Measurements from ENCODE around the gene FRS2. TPM values are rescaled to one million over a fixed set of nuclear protein-coding genes. Genes with fewer than 3 reads are reported as not detected.

The FRS2 gene
- total and polyA plus RNA-seq, 2 of the 4 experiments (the other 2 are of a cell fraction), result 12.4 to 58.3 TPM

- no peaks in the 10 kb centered on the region for H3K79me1 ChIP-seq (ENCODE audit: low read depth in 1 of 2, low read length in 2 of 2)
- H3K4me3 ChIP-seq (ENCODE audit: insufficient read depth, low read depth, low read length), result no peak overlapping the region
- H2AK5ac ChIP-seq (ENCODE audit: low read depth, low read length), result no peak overlapping the region
- H3K23ac ChIP-seq (ENCODE audit: low read depth, low read length), result no peak overlapping the region
- no peaks in the 10 kb centered on the region for H4K20me1 ChIP-seq (ENCODE audit: insufficient read depth, low read length)
- H3K27me3 ChIP-seq (ENCODE audit: control insufficient read depth, insufficient read depth, low read length), result peaks cover 23% of the 10 kb centered on the region
- BruUV-seq (replicated peaks), result no TSS peak
- H2BK20ac ChIP-seq (ENCODE audit: low read depth, low read length), result no peak overlapping the region
- H3K4me2 ChIP-seq (ENCODE audit: low read depth, low read length), result no peak overlapping the region
- no peak overlapping the region for H3K18ac ChIP-seq (ENCODE audit: low read depth, low read length)
- H3K36me3 ChIP-seq (ENCODE audit: control insufficient read depth, insufficient read depth, low read length), result no peaks in the 10 kb centered on the region
- ATAC-seq (ENCODE audit: low read depth) (no peak), DNase-seq (no peak)
- no peak overlapping the region for H2AK9ac ChIP-seq (replicated peaks; ENCODE audit: low read depth, low read length, poor library complexity)
- no peak overlapping the region for H2BK5ac ChIP-seq (ENCODE audit: low read depth, low read length, poor library complexity, severe bottlenecking)
- no peak overlapping the region for H3K56ac ChIP-seq (ENCODE audit: extremely low read depth, insufficient read depth, low read length)
- no peak overlapping the region for H2BK15ac ChIP-seq (ENCODE audit: low read depth, low read length)
- H3K4me1 ChIP-seq (ENCODE audit: control insufficient read depth, insufficient read depth, low read length), result no peaks in the 10 kb centered on the region
- in situ Hi-C loops (cut with MboI; ENCODE audit: low sequenced_read_pairs), result no loop called here
- H3K27ac ChIP-seq (ENCODE audit: insufficient read depth, low read length), result no peak overlapping the region
- no peak overlapping the region for H2BK120ac ChIP-seq (ENCODE audit: low read depth, low read length)
- no peak for TF ChIP-seq POLR2A (IDR thresholded peaks at IDR 0.05; ENCODE audit: low read depth, low read length)
- TF ChIP-seq NFE2L2 (IDR thresholded peaks at IDR 0.05; ENCODE audit: low read depth, low read length), result no peak
- TF ChIP-seq CTCF (conservative IDR thresholded peaks at IDR 0.05; ENCODE audit: low read depth, low read length), result no peak
- no peak for TF ChIP-seq BHLHE40 (IDR thresholded peaks at IDR 0.05; ENCODE audit: low read depth, low read length)
- TF ChIP-seq RAD21 (IDR thresholded peaks at IDR 0.05; ENCODE audit: low read length), result no peak
- TF ChIP-seq CEBPB (IDR thresholded peaks at IDR 0.05; ENCODE audit: low read depth, low read length), result no peak
- TF ChIP-seq RCOR1 (IDR thresholded peaks at IDR 0.05; ENCODE audit: insufficient replicate concordance, low read length), result no peak
- TF ChIP-seq FOS (IDR thresholded peaks at IDR 0.05; ENCODE audit: low read depth, low read length), result no peak
- TF ChIP-seq USF2 (IDR thresholded peaks at IDR 0.05; ENCODE audit: low read depth, low read length), result no peak
- TF ChIP-seq RFX5 (IDR thresholded peaks at IDR 0.05; ENCODE audit: low read depth, low read length), result no peak
- no peak for TF ChIP-seq MXI1 (IDR thresholded peaks at IDR 0.05; ENCODE audit: borderline replicate concordance, low read depth, low read length)
- no peak for TF ChIP-seq ELK1 (IDR thresholded peaks at IDR 0.05; ENCODE audit: borderline replicate concordance, low read depth, low read length)
- TF ChIP-seq SMC3 (IDR thresholded peaks at IDR 0.05; ENCODE audit: low read depth, low read length), result no peak
- no peak for TF ChIP-seq MAZ (IDR thresholded peaks at IDR 0.05; ENCODE audit: borderline replicate concordance, low read depth, low read length)
- no peak for TF ChIP-seq CHD1 (IDR thresholded peaks at IDR 0.05; ENCODE audit: low read depth, low read length)
- CTCF ChIA-PET, result no interaction called here
- no peaks in the 10 kb centered on the region for H3K9me1 ChIP-seq (ENCODE audit: insufficient read depth, low read length)
- H3K4ac ChIP-seq (ENCODE audit: low read depth, low read length), result no peak overlapping the region
- no peak overlapping the region for H4K8ac ChIP-seq (ENCODE audit: low read depth in 2 of 2, low read length in 2 of 2)
- no CpG with 5 or more reads among the region's 2 CpGs for WGBS, 2 experiments (ENCODE audit: extremely low coverage in 2 of 2, insufficient read length in 1 of 2)
- no peak overlapping the region for H3K14ac ChIP-seq (replicated peaks; ENCODE audit: low read depth, low read length)
- H4K5ac ChIP-seq (ENCODE audit: low read depth, low read length), result no peak overlapping the region
- POLR2A ChIA-PET (ENCODE audit: unreplicated experiment), result no interaction called here
- intact Hi-C loops (cut with micrococcal nuclease), result no loop called here
- H4K91ac ChIP-seq (ENCODE audit: insufficient read depth, low read depth, low read length), result no peak overlapping the region
- no peaks in the 10 kb centered on the region for H3K9me3 ChIP-seq (ENCODE audit: control insufficient read depth, insufficient read depth, low read length)
- H2AFZ ChIP-seq (replicated peaks; ENCODE audit: low read length, poor library complexity), result no peak overlapping the region
- H3K9ac ChIP-seq (ENCODE audit: low read depth, low read length), result no peak overlapping the region
- dilution Hi-C loops (cut with HindIII; ENCODE audit: low sequenced_read_pairs, unreplicated experiment), result no loop called here
Observed at GRCh38 chr12:69620921-69621320, 150.7 kb downstream of the FRS2 start.
